ENCODE results near the gene CHKA. TPM values are rescaled to one million over a fixed set of nuclear protein-coding genes. Genes with fewer than 3 reads are reported as not detected.

Gene CHKA
- total and polyA plus RNA-seq, 2 of the 8 experiments (the other 6 are each of a cell fraction or from before 2014, with no cell fraction given) = 61.2 to 86.6 TPM

DNA sequence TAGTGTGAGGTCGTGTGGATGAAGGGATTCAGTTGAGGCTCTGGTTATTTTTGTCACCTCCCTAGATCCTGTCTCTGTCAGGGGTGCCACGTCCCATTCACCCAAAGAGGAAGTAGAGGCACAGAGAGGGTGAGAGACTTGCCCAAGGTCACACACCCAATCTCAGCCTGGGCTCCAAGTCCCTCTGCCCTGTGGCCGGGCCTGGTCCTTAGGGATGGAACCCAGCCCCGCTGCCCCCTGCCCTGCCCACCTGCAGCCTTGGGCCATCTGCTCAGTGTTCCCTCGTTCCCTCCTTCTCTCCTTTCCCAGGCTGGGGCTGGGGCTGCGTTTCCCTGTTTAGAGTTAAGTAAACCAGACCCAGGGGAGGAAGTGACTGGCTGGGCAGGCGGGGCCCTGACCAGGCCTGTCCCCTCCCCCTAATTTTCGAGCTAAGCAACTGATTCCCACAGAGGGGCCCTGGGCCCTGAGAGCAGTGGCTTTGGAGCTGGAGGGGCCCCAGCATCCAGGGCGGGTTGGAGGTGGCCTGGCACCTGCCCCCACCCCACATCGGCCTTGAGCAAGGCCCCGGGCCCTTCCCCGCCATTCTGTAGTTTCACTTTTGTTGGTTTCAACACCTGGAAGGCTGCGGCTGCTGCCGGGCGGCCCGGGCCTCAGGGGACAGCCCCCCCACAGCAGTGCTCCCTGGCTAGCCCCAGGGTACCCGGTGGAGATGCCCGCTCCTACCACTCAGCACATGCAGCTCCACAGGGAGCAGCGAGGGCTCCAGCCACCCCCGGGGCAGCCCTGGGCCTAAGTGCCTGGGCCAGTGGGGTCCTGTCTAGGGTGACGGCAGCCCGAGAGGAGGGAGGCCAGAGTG, 80.9 kb downstream of the CHKA start:
- H3K79me1 ChIP-seq (ENCODE audit: low read depth, low read length) = no peaks in the 10 kb centered on the region
- no peak overlapping the region for H3K23ac ChIP-seq (ENCODE audit: insufficient read length)
- no peaks in the 10 kb centered on the region for H3K9me3 ChIP-seq (ENCODE audit: insufficient read depth in 2 of 2, low read depth in 1 of 2, low read length in 1 of 2)
- peak overlapping the region; percentile 72; the same call in 1 of the 2 replicates for H2BK20ac ChIP-seq (ENCODE audit: low read length)
- H3K56ac ChIP-seq (replicated peaks; ENCODE audit: insufficient read length, low read depth, low read length) = no peak overlapping the region
- H3K36me3 ChIP-seq (ENCODE audit: control insufficient read depth in 2 of 4, insufficient read depth in 4 of 4, low read length in 3 of 4) = no peaks in the 10 kb centered on the region
- no peak overlapping the region; the same call in 1 of the 2 replicates for H2AK5ac ChIP-seq (ENCODE audit: low read depth, low read length)
- H2AFZ ChIP-seq (ENCODE audit: low read length) = no peak overlapping the region
- H3K4ac ChIP-seq (replicated peaks; ENCODE audit: insufficient read length, low read depth, low read length) = no peak overlapping the region
- no peak overlapping the region for H3K9ac ChIP-seq (replicated peaks in 1 of 4; ENCODE audit: extremely low read depth in 1 of 4, low read depth in 3 of 4, low read length in 3 of 4)
- DNase-seq (ENCODE audit: low read depth in 1 of 2, low spot score in 2 of 2) (peak; percentile 36 to 61), FAIRE-seq (no peak)
- H3K27me3 ChIP-seq (replicated peaks in 1 of 4; ENCODE audit: control insufficient read depth in 3 of 4, extremely low read depth in 1 of 4, insufficient read depth in 3 of 4, low read length in 3 of 4) = no peaks in the 10 kb centered on the region
- TF ChIP-seq, protein P1, sequence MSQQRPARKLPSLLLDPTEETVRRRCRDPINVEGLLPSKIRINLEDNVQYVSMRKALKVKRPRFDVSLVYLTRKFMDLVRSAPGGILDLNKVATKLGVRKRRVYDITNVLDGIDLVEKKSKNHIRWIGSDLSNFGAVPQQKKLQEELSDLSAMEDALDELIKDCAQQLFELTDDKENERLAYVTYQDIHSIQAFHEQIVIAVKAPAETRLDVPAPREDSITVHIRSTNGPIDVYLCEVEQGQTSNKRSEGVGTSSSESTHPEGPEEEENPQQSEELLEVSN (IDR thresholded peaks at IDR 0.05) = peak; percentile 37; the same call in 1 of the 2 replicates
- no peak for TF ChIP-seq KDM1A (IDR thresholded peaks at IDR 0.05; ENCODE audit: borderline replicate concordance, low read length)
- H3K4me1 ChIP-seq (replicated peaks in 1 of 4; ENCODE audit: control insufficient read depth in 3 of 4, insufficient read depth in 4 of 4, low read length in 3 of 4) = peaks cover 4 to 27% (median 20%) of the 10 kb centered on the region in 4 experiments
- peak overlapping the region; percentile 15 for H4K91ac ChIP-seq (replicated peaks; ENCODE audit: insufficient read length, low read length)
- H2BK120ac ChIP-seq (replicated peaks; ENCODE audit: low read depth, low read length) = no peak overlapping the region
- H2BK15ac ChIP-seq (ENCODE audit: low read length) = peak overlapping the region; percentile 53
- 76% methylated on average over 21 of the region's 22 CpGs; no CpG with 5 or more reads in 1 of the 2 experiments for WGBS, 2 experiments (ENCODE audit: extremely low coverage in 1 of 2, insufficient coverage in 1 of 2, insufficient read length in 1 of 2, insufficient replicate concordance in 2 of 2, low coverage in 1 of 2, low lambda C conversion rate in 2 of 2, missing lambda C conversion rate in 1 of 2)
- peak overlapping the region; percentile 90; the same call in 1 of the 2 replicates for H2BK12ac ChIP-seq (ENCODE audit: low read depth, low read length)
- POLR2A ChIA-PET (ENCODE audit: partially characterized antibody) = interaction anchor here (1.1 to 16.6 kb wide), 4 partner anchors 8 to 172 kb away, joined by 3 to 183 read pairs (median 14); partner anchors contain the start of gene NDUFS8
- H3K18ac ChIP-seq (ENCODE audit: extremely low read depth, low read length) = peak overlapping the region; percentile 62
- H4K8ac ChIP-seq (ENCODE audit: extremely low read depth, insufficient read depth, low read length) = peak overlapping the region; percentile 90
- peak overlapping the region; percentile 88 for H2BK5ac ChIP-seq (ENCODE audit: low read depth, low read length)
- peak overlapping the region; percentile 24; the same call in 1 of the 2 replicates for H3K27ac ChIP-seq (ENCODE audit: low read depth, low read length)
- no peak overlapping the region for H3K4me3 ChIP-seq (ENCODE audit: extremely low read depth in 1 of 4, insufficient read depth in 2 of 4, low read depth in 3 of 4, low read length in 4 of 4)
- peak overlapping the region in 1 of 2 experiments; percentile 37; a peak in 2 of 4 replicates for H3K4me2 ChIP-seq (ENCODE audit: insufficient read depth in 1 of 2, low read depth in 2 of 2, low read length in 2 of 2)
- H3K79me2 ChIP-seq (ENCODE audit: control insufficient read depth in 1 of 2, insufficient read depth in 2 of 2, low read length in 2 of 2) = no peaks in the 10 kb centered on the region
- peaks cover 0 to 4% of the 10 kb centered on the region in 2 experiments for H4K20me1 ChIP-seq (replicated peaks in 1 of 2; ENCODE audit: control insufficient read depth in 1 of 2, insufficient read depth in 2 of 2, low read length in 2 of 2)
- H4K5ac ChIP-seq (ENCODE audit: insufficient read length, low read depth, low read length) = peak overlapping the region; percentile 1
- no peaks in the 10 kb centered on the region; the same call in 1 of the 2 replicates for H3K23me2 ChIP-seq (ENCODE audit: low read depth, low read length)
- CTCF ChIA-PET (ENCODE audit: partially characterized antibody) = interaction anchor here (0.6 to 2.7 kb wide), 9 partner anchors 10 to 169 kb away, joined by 3 to 18 read pairs (median 3); partner anchors contain the start of genes ALDH3B1 and NDUFS8
- no peak overlapping the region for H3K14ac ChIP-seq (ENCODE audit: insufficient read length)

Measured in H1 (cell line).